ENCODE results near the gene TEX26.

GRCh38 chr13:30966101-30966500, 33.6 kb downstream of the TEX26 start:
- TF ChIP-seq CTCF (IDR thresholded peaks at IDR 0.05; ENCODE audit: poor library complexity, severe bottlenecking) (no peak), EP300 (conservative IDR thresholded peaks at IDR 0.05; ENCODE audit: poor library complexity, severe bottlenecking) (no peak), SMC3 (conservative IDR thresholded peaks at IDR 0.05; ENCODE audit: poor library complexity) (no peak), REST (IDR thresholded peaks at IDR 0.05; ENCODE audit: borderline replicate concordance) (no peak), EZH2 (IDR thresholded peaks at IDR 0.05; ENCODE audit: borderline replicate concordance, insufficient read depth, low read length, poor library complexity, severe bottlenecking) (no peak), POLR2AphosphoS5 (IDR thresholded peaks at IDR 0.05) (no peak), TAF1 (IDR thresholded peaks at IDR 0.05; ENCODE audit: low read depth) (no peak)
